ENCODE measurements around the gene FLYWCH1. TPM values are rescaled to one million over a fixed set of nuclear protein-coding genes. Genes with fewer than 3 reads are reported as not detected.

The FLYWCH1 gene
- total and polyA plus RNA-seq, 2 experiments from 2014 or later, result 34.7 to 58.7 TPM

GRCh38 chr16:2902337-2903130 is 9.2 kb upstream of the FLYWCH1 start:
- Histone ChIP-seq H3K27ac (no peak overlapping the region), H3K9me3 (ENCODE audit: low read depth) (no peaks in the 10 kb centered on the region), H3K4me3 (no peak overlapping the region), H3K36me3 (no peaks in the 10 kb centered on the region), H3K4me1 (ENCODE audit: low read depth) (peaks cover 3% of the 10 kb centered on the region), H3K27me3 (no peaks in the 10 kb centered on the region)
- DNase-seq (ENCODE audit: low read depth in 1 of 2, low spot score in 1 of 2), result no peak
- no peak for TF ChIP-seq CTCF (IDR thresholded peaks at IDR 0.05; ENCODE audit: low read depth, low read length)

GRCh38 chr16:2904100-2904921 is 7.4 kb upstream of the FLYWCH1 start:
- peak overlapping the region; percentile 88 for H3K4me3 ChIP-seq
- TF ChIP-seq CTCF (IDR thresholded peaks at IDR 0.05; ENCODE audit: low read depth, low read length), result peak; percentile 92
- H3K4me1 ChIP-seq (ENCODE audit: low read depth), result peaks cover 6% of the 10 kb centered on the region
- no peaks in the 10 kb centered on the region for H3K36me3 ChIP-seq
- peak overlapping the region; percentile 76 for H3K27ac ChIP-seq
- H3K27me3 ChIP-seq, result no peaks in the 10 kb centered on the region
- no peaks in the 10 kb centered on the region for H3K9me3 ChIP-seq (ENCODE audit: low read depth)
- peak; percentile 91 to 92 for DNase-seq (ENCODE audit: low read depth in 1 of 2, low spot score in 1 of 2)

GRCh38 chr16:2904922-2905240 is 6.8 kb upstream of the FLYWCH1 start:
- H3K27ac ChIP-seq, result peak overlapping the region; percentile 76
- no peaks in the 10 kb centered on the region for H3K27me3 ChIP-seq
- H3K9me3 ChIP-seq (ENCODE audit: low read depth), result no peaks in the 10 kb centered on the region
- no peak for TF ChIP-seq CTCF (IDR thresholded peaks at IDR 0.05; ENCODE audit: low read depth, low read length)
- no peaks in the 10 kb centered on the region for H3K36me3 ChIP-seq
- no peak for DNase-seq (ENCODE audit: low read depth in 1 of 2, low spot score in 1 of 2)
- H3K4me1 ChIP-seq (ENCODE audit: low read depth), result peaks cover 6% of the 10 kb centered on the region
- peak overlapping the region; percentile 88 for H3K4me3 ChIP-seq

- peaks cover 6% of the 10 kb centered on the region for H3K4me1 ChIP-seq (ENCODE audit: low read depth)
- no peaks in the 10 kb centered on the region for H3K27me3 ChIP-seq
- DNase-seq (ENCODE audit: low read depth in 1 of 2, low spot score in 1 of 2), result peak; percentile 100
- TF ChIP-seq CTCF (IDR thresholded peaks at IDR 0.05; ENCODE audit: low read depth, low read length), result no peak
- no peaks in the 10 kb centered on the region for H3K9me3 ChIP-seq (ENCODE audit: low read depth)
- H3K27ac ChIP-seq, result peak overlapping the region; percentile 76
- H3K36me3 ChIP-seq, result no peaks in the 10 kb centered on the region
- H3K4me3 ChIP-seq, result peak overlapping the region; percentile 88
Observed at GRCh38 chr16:2905241-2905987, 6.3 kb upstream of the FLYWCH1 start.

GRCh38 chr16:2905988-2906387 is 5.7 kb upstream of the FLYWCH1 start:
- no peaks in the 10 kb centered on the region for H3K36me3 ChIP-seq
- H3K4me3 ChIP-seq, result no peak overlapping the region
- peaks cover 6% of the 10 kb centered on the region for H3K4me1 ChIP-seq (ENCODE audit: low read depth)
- no peaks in the 10 kb centered on the region for H3K9me3 ChIP-seq (ENCODE audit: low read depth)
- H3K27me3 ChIP-seq, result no peaks in the 10 kb centered on the region
- no peak for TF ChIP-seq CTCF (IDR thresholded peaks at IDR 0.05; ENCODE audit: low read depth, low read length)
- peak overlapping the region; percentile 2 for H3K27ac ChIP-seq
- no peak for DNase-seq (ENCODE audit: low read depth in 1 of 2, low spot score in 1 of 2)

Data from cardiac muscle cell (in vitro differentiated cells and primary cell).